Measurements from ENCODE around the gene SYNJ2.

The SYNJ2 gene

DNA sequence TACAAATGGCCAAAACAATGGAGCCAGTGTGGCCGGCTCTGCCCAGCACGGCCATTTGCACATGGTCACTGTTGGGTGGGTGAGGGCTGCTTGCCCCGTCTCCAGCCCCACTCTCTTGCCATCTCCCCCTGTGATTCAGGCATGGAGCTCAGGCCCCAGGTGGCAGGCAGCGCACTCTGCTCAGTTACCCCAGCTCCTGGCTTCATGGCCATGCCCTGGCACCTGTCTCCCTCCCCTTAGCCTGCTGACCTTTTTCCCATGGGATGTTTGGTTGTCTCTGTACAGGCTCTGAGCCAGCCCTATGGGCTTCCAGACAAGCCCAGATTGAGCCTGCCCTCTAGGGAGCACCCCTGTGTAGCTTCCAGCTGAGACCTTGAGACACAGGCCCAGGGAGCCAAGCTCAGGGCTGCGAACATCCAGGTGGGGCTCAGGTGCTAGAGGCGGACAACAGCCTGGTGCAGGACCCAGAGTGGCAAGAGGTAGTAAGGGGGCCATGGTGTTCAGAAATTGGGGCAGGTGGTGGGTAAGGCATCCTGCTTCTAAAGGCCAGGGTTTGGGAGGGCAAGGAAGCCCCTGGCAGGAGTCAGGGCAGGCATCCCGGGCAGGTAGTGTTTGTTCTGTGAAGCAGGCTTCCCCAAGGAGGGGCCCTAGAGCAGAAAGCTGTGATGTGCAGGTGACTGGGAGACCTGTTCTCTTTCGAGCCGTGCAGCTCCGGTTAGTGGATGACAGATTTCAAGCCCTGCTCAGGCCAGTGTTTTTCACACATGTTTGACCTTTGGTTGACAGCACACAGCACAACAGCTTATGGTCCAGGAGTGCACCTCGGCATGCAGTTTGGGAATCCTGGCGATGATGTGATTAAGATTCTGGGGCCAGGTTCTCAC, 17.7 kb downstream of the SYNJ2 start:
- DNase-seq (ENCODE audit: low spot score), result no peak

DNA sequence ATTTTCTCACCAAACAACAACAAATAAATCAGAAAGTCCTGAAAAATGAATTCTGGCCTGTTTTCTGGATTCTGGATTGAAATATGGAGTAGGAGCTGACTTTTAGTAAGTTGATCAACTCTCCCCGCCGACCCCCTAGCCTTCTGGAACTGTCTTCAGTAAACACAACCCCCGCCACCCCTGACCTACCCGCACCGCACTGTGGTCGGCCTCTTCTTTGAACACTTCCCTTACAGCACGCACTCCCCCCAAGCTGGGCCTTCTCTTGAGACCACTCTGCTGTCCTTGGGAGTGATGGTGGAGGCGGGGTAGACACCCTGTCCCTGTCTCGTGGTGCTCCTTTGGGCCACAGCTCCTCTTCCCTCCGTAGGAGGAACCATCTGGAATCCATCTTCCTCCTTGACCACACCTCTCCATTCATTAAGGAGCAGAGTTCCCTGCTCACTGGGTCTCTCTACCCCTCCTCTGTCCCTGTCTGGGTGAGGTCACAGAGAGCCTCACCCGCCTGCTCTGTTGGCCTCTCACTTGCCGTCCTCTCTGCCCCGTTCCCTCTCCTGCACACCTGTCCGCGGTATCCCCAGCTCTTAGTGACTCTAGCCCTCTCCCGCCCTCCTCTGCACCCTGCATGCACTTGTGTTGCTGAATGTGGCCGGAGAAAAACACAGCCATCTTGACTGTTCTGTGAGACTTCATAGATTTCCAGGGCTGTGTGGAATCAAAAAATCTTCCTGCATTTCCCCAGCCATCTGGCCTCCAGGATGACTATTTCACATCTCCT, 19.1 kb downstream of the SYNJ2 start:
- no peak for DNase-seq (ENCODE audit: low spot score)

DNA sequence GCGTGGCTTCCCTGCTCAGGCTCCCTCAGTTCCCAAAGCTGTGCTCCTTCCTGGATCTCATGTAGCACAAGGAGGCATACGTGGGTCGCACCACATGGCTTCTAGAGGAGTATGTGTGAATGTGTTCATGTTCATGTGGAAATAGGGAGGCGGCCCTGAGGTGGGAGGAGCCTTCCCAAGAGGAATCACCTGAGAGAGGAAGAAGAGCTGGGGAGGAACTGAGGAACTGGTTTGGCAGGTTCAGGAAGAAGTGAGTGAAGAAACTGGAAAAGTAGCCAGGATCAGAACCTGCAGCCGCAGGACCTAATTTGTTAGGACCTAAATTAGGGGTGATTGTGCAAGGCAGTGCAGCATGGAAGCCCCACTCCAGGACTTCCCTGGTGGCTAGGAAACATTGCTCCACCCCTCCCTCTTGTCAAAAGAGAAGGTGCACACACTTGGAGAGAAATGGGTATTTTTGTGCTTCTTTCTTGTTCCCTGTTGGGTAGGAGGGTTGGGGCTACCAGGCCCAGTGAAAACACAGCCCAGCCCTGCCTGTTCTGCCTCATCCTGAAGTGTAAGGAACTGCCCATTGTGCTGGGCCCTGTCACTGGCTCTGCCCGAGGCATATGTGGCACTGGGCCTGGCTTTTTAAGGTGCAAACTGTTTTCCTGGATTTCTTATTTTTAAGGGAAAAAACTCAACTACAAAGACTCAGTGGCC, 20.7 kb downstream of the SYNJ2 start:
- no peak for DNase-seq (ENCODE audit: low spot score)

DNA sequence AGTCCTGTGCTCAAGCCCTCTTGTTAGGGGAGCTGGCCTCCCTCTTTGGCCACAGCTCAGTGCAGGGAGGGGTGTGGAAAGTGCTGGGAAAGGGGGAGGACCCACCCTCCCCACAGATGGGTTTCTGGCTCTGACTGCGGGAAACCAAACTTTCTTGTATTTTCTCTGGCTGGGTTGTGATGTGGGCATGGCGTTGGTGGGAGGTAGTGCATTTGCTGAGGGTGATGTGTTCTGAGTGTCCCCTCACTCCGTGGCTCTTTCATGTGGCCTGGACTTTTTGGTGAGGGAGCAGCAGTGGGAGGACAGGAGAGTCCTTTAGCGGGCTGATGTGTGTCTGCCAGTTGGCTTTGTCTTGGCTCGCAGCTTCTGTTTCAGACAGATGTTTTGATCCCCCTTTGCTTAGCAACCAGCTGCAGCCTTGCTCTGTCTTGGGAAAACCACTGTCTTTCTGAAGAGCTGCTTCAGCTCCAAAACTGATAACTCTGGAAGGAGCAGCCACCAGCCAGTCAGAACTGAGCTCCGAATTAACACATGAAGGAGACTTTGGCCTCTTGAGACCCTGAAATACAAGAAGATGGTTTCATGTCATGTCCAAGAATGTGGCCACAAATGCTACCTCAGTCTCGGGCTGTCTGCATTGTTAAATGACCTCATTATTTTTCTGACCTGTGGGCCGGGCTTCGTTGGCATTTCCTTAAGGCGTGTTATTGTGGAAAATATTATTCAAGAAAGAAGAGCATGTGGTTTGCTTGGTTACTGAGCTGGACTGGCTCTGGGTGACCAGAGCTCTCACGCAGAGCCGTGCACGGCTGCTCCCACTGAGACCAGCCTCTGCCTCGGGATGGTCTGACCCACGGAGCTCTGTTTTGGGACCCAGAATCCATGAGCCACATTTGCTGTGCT, 21.5 kb downstream of the SYNJ2 start:
- no peak for DNase-seq (ENCODE audit: low spot score)

DNA sequence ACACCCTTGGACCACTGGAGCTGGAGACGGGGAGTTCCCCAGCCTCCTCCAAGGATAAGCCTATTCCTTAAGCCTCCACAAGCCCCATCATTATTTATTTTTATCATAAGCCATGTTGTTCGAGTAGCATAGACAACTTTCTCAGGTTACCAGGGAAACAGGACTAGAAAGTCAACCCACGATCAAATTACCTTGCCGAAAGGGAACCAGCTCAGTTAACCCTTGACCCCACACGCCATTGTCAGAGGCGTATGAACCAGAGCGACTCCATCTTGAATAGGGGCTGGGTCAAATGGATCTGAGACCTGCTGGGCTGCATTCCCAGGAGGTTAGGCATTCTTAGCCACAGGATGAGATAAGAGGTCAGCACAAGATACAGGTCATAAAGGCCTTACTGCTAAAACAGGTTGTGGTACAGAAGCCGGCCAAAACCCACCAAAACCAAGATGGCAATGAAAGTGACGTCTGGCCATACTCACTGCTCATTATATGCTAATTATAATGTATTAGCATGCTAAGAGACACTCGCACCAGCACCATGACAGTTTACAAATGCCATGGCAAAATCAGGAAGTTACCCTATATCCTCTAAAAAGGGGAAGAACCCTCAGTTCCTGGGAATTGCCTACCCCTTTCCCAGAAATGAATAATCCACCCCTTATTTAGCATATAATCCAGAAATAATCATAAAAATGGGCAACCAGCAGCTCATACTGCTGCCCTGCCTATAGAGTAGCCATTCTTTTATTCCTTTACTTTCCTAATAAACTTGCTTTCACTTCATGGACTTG, 22.4 kb downstream of the SYNJ2 start:
- DNase-seq (ENCODE audit: low spot score), result no peak

DNA sequence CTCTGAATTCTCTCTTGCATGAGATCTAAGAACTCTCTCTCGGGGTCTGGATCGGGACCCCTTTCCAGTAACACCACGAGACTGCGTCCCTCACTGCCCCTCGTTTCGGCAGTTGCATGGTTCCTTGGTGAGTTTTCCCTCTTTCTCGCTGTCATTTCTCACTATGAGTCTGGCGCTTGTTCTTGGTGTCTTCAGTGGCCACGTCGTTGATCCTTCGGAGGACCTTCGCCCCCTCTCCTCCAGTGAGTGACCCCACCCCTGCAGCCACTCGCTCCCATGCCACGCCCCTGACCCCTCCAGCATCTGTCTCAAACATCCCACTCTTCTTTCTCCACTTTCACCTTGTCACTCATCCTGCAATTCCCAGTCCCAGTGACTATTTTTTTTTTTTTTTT, 23.0 kb downstream of the SYNJ2 start:
- DNase-seq (ENCODE audit: low spot score), result no peak

DNA sequence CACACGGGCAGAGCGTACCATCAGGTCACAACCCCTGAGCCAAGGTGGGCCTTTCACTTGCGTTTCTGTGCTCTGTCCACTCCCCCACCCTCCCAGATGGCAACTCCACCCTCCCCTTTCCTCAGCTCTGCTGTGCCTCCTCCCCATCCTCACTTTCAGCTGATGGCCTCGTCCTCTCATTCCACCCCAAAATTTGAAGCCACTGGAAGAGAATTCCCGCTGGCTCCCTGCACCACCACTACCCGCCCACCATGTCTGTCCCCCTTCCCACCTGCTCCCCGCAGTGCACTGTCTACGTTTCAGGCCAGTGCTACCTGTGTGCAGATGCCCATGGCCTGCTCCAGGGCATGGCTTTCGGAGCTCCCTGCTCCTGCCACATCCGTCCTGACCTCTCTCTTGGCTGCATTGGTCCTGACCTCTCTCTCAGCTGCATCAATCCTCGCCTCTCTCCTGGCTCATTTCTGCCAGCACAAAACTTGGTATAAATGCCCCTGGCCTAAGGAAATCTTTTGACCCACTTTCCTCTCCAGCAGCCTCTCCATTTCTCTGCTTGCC, 24.0 kb downstream of the SYNJ2 start:
- DNase-seq (ENCODE audit: low spot score), result no peak

DNA sequence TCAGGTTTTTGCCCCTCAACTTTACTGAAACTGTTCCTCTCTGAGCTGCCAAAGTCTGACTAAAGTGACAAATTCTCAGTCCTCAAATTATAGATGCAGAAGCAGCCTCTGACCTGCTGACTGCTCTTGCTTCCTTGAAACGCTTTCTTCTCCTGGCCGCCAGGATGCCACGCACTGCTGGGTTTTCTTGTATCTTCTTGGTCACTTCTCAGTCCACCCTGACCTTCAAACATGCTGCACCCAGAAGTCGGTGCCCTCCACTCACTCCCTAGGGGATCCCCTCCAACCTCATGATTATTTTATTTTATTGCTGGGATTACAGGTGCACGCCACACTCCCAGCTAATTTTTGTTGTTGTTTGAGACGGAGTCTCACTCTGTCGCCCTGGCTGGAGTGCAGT, 24.7 kb downstream of the SYNJ2 start:
- DNase-seq (ENCODE audit: low spot score), result no peak

DNA sequence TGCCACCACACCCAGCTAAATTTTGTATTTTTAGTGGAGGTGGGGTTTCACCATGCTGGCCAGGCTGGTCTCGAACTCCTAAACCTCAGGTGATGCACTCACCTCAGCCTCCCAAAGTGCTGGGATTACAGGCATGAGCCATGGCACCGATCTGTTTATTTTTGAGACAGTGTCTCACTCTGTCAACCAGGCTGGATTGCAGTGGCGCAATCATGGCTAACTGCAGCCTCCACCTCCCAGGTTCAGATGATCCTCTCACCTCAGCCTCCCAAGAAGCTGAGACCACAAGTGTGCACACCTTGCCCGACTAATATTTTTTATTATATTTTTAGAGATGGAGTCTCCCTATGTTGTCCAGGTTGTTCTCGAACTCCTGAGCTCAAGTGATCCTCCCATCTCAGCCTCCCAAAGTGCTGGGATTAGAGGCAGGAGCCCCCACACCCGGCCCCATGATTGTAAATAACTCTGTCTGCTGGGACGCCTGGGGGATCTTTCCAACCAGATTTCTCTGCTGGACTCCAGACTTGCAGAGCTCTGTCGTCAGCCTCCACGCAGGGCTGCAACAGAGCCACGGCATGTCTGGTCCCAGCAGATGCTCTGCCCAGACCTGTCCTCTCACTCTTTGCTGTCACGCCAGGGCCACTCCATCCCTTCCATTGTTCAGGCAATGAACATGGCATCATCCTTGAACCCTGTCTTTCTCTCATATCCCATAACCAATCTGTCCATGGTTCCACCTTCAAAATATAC, 25.3 kb downstream of the SYNJ2 start:
- DNase-seq (ENCODE audit: low spot score), result no peak

DNA sequence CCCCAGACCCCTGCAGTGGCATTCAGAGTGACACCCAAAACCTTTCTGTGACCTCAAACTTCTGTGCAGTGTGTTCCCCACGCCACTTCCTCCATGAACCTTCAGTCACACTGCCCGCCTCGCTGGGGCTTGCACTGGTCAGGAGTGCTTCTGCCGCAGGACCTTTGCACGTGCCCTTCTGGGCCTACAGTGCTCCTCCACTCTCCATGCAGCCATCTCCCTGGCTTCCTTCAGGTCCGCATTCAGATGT, 27.1 kb downstream of the SYNJ2 start:
- no peak for DNase-seq (ENCODE audit: low spot score)

DNA sequence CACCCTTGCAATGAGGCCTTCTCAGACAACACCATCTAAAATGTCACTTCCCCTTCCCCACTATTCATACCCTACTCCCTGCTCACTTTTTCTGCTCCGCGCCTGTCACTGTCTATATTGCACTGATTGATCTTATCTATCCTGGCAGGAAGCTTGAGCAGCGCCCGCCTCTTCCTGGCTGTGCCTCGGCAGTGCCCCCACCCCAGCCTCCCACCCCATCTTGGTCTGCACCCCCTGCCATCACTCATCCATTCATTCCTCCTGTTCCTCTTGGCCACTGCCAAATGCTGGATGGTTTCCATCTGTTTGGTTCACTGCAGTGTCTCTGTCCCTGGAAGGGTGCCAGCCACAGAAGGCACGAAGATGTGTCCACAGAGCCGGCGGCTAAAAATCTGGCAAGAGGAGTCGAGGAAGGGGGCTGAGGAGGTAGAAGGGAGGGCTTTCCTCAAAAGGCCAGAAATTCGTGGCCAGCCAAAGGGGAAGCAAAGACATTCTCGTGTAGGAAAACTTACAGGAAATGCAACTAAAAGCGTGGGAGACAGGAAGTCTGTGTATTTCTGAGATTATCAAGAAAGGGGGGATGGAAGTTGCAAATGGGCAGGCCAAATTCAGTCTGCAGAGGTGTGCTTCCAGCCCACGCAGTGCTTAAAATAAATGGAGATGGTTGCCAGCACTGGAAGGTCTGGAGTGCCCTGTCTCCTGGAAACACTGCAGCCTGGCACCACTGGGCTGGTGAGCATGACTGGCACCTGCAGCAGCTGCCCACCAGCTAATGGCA, 27.6 kb downstream of the SYNJ2 start:
- DNase-seq (ENCODE audit: low spot score), result no peak

DNA sequence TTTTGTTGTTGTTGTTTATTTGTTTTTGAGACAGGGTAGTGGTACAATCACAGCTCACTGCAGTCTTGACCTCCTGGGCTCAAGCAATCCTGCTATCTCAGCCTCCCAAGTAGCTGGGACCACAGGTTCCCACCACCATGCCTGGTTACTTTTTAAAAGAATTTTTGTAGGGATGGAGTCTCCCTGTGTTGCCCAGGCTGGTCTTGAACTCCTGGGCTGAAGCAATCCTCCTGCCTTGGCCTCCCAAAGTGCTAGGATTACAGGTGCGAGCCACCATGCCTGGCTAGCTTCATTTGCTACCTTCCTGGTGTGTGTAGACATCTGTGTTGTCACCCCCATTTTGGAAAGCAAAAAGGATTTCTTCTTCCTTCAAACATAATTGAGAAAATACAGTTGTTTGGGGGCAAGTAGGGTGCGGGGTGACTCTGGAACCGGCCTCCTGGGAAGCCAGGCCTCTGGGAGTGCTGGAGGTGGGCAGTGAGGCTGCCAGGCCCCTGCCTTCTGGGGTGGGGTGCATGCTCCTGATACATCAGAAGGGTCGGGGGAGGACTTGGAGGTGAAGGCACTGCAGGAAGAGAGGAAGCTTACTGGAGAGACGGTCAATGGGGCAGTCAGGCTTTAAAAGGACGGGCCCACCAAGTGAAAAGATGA, 28.4 kb downstream of the SYNJ2 start:
- DNase-seq (ENCODE audit: low spot score), result no peak

DNA sequence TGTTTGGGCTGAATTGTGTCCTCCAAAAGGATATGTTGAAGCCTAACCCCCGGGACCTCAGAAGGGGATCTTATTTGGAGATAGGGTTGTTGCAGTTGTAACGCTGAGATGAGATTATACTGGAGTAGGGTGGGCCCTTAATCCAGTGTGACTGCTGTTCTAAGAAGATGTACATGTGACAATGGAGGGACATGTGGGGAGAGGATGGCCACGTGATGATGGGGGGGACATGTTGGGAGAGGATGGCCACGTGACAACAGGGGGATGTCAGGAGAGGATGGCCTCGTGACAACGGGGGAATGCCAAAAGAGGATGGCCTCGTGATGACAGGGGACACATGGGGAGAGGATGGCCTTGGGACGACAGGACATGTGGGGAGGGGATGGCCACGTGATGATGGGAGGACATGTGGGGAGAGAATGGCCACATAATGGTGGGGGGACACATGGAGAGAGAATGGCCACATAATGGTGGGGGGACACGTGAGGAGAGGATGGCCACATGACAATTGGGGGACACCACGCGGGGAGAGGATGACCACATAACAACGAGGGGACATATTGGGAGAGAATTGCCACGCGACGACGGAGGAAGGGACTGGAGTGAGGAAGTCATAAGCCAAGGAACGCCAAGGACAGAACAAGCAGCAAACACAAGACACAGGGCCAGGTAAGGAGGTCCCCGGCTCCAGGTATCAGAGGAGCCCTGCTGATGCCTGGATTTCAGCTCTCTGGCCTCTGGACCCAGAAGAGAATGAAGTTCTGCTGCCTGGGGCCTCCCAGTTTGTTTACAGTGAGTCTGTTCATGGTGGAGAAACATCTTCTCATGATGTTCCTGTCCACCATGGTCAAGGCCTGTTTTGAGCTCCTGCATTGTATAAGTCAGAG, 29.2 kb downstream of the SYNJ2 start:
- DNase-seq (ENCODE audit: low spot score), result no peak

DNA sequence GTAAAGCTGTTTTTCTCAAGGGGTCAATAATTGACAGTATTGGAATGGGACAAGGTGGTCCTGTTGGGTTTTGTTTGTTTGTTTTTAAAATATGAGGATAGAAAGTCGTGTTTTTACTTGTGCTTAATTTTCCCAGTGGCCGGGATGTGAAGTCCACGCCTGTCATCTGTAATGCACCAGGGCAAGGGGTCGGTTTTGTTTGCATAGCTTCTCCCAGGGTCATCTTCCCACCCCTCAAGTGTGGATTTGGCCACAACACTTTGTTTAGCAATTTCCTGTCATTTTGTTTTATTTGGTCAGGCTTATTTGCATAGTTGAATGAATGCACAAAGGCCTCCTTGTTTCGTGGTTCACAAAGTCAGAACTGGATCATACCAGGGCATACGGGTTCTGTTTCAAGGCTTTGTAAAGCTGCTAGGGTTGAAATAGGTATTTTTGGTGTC, 29.8 kb downstream of the SYNJ2 start:
- DNase-seq (ENCODE audit: low spot score), result peak; percentile 73

DNA sequence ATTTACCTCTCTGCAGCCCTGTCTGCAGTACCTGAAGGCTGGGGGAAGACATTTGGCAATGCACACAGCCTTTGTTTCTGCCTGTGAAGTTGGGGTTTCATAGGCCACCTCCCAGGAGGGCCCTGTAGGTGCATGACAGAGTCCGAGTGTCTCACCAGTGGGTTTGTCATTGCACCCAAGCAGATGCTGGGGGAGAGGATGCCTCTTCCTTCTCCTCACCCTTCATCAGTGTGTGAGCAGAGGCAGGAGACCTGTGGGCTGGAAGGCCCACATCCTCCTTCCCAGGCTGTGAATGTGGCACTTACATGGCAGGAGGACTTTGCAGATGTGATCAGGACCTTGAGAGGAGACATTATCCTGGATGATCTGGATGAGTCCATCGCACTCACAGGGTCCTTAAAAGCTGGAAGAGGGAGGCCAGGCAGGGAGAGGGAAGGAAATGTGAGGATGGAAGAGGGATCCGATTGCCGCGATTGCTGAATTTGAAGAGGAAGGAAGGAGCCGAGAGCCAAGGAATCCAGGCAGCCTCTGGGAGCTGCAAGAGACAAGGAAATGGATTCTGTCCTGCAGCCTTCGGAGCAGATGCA, 30.4 kb downstream of the SYNJ2 start:
- no peak for DNase-seq (ENCODE audit: low spot score)

DNA sequence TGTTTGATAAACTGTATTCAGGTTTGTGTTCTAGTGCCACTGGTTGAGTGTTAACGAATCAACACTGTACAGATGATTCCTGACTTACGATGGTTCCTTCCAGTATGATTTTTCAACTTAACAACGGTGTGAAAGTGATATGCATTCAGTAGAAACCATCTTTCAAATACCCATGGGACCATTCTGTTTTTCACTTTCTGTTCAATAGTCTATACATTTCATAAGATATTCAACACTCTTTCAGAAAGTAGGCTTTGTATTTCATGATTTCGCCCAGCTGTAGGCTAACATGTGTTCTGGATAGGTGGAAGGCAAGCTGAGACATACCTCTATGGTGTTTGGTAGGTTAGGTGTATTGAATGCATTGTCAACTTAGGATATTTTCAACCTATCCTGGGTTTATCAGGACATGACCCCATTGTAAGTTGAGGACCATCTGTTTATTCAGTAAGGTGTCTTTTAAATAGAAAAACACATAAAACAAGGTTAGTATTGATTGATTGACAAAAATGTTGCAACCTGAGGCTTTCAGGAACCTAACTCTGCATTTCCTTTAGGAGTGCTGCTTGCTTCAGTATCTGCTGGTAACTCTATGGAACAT, 32.3 kb downstream of the SYNJ2 start:
- DNase-seq (ENCODE audit: low spot score), result no peak

Data from HuH-7.5 (cell line).